ENCODE results near the gene DDRGK1.

GRCh38 chr20:3222635-3223600, 18.4 kb upstream of the DDRGK1 start:
- TF ChIP-seq POLR2AphosphoS5 (IDR thresholded peaks at IDR 0.05; ENCODE audit: low read depth, low read length) = no peak
- no peak for TF ChIP-seq REST (IDR thresholded peaks at IDR 0.05; ENCODE audit: insufficient read depth in 1 of 2, low read depth in 2 of 2, low read length in 2 of 2)
- TF ChIP-seq SIN3A (IDR thresholded peaks at IDR 0.05; ENCODE audit: borderline replicate concordance, insufficient read depth, low read length) = no peak
- TF ChIP-seq TAF1 (IDR thresholded peaks at IDR 0.05; ENCODE audit: borderline replicate concordance, insufficient read depth, low read length) = no peak
- TF ChIP-seq FOXP2 (optimal IDR thresholded peaks at IDR 0.05; ENCODE audit: borderline replicate concordance, extremely low read depth, extremely low read length, insufficient read depth) = no peak

Data from PFSK-1 (cell line).